Body of pancreas (tissue), 4 donors: ENCODE results near the gene SRPK1.

ENCODE experiments used
- CTCF ChIP-seq, 7 experiments: fragments of 450-650 bp in 4 of 7; fragments of 200-600 bp in 3 of 7; sonication (generic) in 3 of 7; IDR thresholded peaks; one replicate each; pipeline ENCODE4 v1.5.1; 2016 to 2019; ENCODE audit warnings: antibody characterized with exemption in 7 of 7
- POLR2A ChIP-seq, 3 donors: fragments of 450-650 bp; IDR thresholded peaks; one replicate each; pipeline ENCODE4 v1.6.1; 2016; ENCODE audit warnings: antibody characterized with exemption in 3 of 3, mild to moderate bottlenecking in 2 of 3

- TF ChIP-seq CTCF (IDR thresholded peaks at IDR 0.05) (no peak), POLR2A (IDR thresholded peaks at IDR 0.05) (no peak)
These were observed 22.9 kb downstream of the SRPK1 start for GRCh38 chr6:35898003-35898402.
